GM18511 (cell line): ENCODE results near the gene ANXA11.
"Not testable (repeated sequence)": the region's sequence is repeated elsewhere in the genome, so short reads cannot be mapped to it uniquely, and the experiment has no call there.

ENCODE experiments used
- ATAC-seq: cut with Tn5 transposase; IDR thresholded peaks from one replicate; pipeline ENCODE4 v1.9.1; 2021; ENCODE audit warnings: mild to moderate bottlenecking, moderate library complexity; ENCODE audit not compliant: unreplicated experiment

ANXA11 gene

DNA sequence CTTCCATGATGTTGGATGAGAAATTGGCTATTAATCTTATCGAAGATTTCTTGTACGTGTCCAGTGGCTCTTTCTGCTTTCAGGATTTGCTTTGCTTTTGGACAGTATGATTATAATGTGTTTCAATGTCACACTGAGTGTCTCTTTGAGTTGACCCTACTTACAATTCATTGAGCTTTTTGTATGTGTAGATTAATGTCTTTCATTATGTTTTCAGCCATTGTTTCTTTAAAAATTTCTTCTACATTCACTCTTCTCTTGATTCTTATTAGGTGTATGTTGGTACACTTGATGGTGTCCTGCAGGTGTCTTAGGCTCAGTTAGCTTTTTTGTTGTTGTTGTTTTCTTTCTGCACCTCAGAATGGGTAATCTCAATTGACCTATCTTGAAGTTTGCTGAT lies 56.2 kb downstream of the ANXA11 start:
- no peak for ATAC-seq

GRCh38 chr10:80148166-80148805 lies 57.1 kb downstream of the ANXA11 start:
- ATAC-seq = no peak

DNA sequence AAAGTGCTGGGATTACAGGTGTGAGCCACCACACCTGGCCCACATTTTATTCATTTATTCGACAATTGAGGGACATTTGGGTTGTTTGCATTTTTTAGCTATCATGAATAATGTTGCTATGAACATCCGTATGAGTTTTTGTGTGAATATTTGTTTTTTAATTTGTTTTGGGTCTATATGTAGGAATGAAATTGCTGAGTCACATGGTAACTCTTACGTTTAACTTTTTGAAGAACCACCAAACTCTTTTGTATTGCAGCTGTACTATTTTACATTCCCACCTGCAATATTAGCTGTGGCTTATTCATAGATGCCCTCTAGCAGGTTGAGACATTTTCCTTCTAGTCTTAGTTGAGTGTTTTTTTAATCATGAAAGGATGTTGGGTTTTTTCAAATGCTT lies 58.4 kb downstream of the ANXA11 start:
- ATAC-seq = no peak

GRCh38 chr10:80145406-80146308 lies 59.7 kb downstream of the ANXA11 start:
- ATAC-seq = not testable (repeated sequence)

DNA sequence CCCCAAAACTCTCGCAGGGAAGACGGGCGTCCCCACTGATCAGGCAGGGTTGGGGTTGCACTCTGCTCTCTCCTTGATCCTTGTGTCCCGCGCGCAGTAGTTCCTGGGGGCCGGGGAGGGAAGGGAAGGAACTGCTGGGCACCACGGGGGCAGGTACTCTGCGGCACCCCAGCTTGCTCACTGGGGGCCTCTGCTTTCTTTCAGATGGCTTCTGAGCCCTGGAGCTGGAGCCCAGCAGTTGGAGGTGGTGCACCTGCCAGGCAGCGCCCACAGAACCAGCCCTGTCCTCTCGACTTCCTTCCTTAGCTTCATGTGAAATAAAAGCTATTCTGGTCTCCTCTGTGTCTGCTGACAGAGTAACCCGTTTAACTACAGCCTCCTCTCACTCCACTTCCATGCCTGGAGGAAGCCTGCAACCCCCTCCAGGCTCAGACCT lies 60.6 kb downstream of the ANXA11 start:
- peak; percentile 50 for ATAC-seq

GRCh38 chr10:80144067-80144695 lies 61.2 kb downstream of the ANXA11 start:
- ATAC-seq = peak; percentile 45

GRCh38 chr10:80141696-80142460 lies 63.5 kb downstream of the ANXA11 start:
- ATAC-seq = no peak

DNA sequence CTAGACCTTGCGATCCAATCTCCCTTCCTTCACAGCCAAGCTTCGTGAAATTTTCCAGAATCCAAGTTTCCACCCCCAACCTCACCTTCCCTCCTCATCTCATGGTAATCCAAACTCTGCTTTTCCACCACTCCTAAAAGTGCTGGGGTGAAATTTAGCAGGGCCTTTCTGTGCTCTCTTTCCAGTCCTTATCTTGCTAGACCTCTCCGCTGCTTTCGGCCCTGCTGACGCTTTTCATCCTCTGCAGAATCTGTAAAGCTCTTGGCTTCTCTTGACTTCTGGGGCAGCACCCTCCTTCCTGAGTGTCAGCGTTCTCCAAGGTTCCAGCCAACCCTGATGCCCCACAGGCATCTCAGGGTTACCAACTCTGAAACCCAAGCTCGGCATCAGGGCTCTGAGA lies 65.1 kb downstream of the ANXA11 start:
- ATAC-seq = no peak

DNA sequence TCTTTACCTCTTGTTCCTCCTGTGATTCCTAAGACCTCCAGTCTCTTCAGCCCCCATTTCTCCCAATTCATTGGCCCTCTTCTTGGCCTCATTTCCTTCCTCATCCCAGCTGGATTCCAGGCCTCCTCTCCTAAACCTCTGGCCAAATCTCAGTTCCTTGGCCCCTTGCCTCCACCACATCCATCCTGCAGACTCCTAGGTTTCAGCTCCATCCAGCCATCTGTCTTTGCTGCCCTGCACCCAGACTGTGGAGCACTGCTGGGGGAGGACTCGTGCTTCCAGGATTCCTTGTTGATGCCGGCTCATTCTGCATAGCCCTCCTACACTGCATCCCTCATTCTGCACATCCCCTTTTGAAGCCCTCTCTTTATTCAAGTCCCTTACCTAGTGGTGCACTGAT lies 66.1 kb downstream of the ANXA11 start:
- no peak for ATAC-seq

- ATAC-seq = no peak
These were observed 67.4 kb downstream of the ANXA11 start for GRCh38 chr10:80137920-80138319.

DNA sequence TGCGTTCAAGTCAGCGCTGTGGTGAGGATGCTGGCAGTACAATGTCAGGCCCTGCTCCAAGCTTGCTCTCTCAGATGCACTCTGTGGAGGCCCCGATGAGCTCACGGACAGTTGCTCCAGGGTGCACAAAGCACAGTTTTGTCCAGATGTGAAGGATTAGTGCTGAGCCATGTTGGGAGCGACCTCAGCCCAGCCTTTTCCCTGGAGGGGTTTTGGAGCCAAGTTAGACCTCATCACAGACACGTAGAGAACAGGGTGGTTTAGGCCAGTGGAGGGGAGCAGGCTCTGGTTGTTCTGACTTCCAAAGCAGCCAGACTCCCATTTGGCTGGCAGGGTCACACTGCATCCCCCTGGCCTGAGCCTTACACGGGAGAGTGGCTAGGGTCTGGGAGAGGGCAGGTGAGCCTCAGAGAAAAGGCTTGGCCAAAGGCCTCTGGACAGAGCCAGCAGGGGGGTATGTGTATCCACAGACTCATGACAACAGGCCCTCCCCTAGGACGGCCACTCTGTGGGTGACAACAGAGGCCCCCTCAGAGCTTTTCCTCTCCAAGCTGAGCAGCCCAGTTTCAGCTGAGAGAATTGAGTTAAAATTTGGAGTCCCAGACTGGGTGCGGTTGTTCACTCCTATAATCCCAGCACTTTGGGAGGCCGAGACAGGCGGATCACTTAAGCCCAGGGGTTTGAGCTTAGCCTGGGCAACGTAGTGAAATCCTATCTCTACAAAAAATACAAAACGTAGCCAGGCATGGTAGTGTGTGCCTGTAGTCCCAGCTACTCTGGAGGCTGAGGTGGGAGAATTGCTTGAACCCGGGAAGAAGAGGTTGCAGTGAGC lies 68.1 kb downstream of the ANXA11 start:
- no peak for ATAC-seq

DNA sequence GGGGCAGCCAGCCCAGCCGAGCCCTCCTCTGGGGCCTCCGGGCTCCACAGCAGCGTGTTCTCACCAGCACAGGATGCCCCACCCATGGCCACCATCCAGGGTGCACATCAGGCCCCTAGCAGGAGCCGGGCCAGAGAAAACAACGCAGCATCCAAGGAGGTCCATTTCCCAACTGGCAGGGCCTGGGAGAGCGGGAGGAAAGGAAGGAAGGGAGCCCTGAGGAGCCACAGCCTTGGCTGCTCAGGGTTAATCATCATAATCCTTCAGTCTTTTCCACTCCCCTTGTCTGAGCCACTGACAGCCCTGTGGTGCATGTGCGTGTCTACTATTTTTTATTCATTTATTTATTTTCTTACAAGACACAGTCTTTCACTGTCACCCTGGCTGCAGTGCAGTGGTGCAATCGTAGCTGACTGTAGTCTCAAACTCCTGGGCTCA lies 69.2 kb downstream of the ANXA11 start:
- no peak for ATAC-seq

DNA sequence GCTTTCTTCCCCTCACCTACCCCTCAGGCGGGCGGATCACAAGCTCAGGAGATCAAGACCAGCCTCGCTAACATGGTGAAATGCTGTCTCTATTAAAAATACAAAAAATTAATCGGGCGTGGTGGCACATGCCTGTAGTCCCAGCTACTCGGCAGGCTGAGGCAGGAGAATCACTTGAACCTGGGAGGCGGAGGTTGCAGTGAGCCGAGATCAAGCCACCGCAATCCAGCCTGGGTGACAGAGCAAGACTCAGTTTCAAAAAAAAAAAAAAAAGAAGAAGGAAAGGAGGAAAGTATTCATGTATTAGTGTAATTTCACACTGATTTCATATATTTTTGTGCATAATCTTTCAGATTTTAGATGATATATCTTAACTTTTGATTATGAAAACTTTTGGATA lies 71.7 kb downstream of the ANXA11 start:
- not testable (repeated sequence) for ATAC-seq

- no peak for ATAC-seq
These were observed 72.1 kb downstream of the ANXA11 start for GRCh38 chr10:80133206-80133605.

- ATAC-seq = no peak
These were observed 72.8 kb downstream of the ANXA11 start, which contains the start of gene PLAC9 for GRCh38 chr10:80132299-80133139. TSS of gene PLAC9 (plus strand) at chr10:80132730. CDS start at chr10:80132763, 33 bp downstream.

GRCh38 chr10:80131499-80131901 lies 73.8 kb downstream of the ANXA11 start:
- no peak for ATAC-seq

- ATAC-seq = no peak
These were observed 78.5 kb downstream of the ANXA11 start for GRCh38 chr10:80126876-80127275.

GRCh38 chr10:80122746-80123145 lies 82.6 kb downstream of the ANXA11 start:
- no peak for ATAC-seq

- no peak for ATAC-seq
These were observed 83.1 kb downstream of the ANXA11 start for GRCh38 chr10:80122110-80122710.
